GM19025 (cell line): ENCODE results near the gene CENPA.

ENCODE experiments used
- ATAC-seq: cut with Tn5 transposase; IDR thresholded peaks from one replicate; pipeline ENCODE4 v1.9.1; 2021; ENCODE audit warnings: mild to moderate bottlenecking, low read depth, moderate library complexity; ENCODE audit not compliant: unreplicated experiment

The CENPA gene

DNA sequence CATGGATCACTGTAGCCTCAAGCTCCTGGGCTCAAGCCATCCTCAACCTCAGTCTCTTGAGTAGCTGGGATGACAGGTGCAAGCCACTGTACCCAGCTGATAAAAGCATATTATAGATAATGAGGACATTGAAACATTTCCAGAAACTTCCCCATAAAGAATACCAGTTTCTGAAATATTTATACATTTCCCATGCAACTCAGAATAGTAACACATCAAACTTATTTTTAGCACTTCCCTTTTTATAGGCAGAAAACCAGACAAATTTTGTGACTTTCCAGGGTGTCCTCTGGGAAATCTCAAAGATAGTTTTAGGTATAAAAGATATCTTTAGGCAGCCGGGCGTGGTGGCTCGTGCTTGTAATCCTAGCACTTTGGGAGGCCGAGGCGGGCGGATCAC is 37.0 kb downstream of the CENPA start:
- ATAC-seq = no peak

DNA sequence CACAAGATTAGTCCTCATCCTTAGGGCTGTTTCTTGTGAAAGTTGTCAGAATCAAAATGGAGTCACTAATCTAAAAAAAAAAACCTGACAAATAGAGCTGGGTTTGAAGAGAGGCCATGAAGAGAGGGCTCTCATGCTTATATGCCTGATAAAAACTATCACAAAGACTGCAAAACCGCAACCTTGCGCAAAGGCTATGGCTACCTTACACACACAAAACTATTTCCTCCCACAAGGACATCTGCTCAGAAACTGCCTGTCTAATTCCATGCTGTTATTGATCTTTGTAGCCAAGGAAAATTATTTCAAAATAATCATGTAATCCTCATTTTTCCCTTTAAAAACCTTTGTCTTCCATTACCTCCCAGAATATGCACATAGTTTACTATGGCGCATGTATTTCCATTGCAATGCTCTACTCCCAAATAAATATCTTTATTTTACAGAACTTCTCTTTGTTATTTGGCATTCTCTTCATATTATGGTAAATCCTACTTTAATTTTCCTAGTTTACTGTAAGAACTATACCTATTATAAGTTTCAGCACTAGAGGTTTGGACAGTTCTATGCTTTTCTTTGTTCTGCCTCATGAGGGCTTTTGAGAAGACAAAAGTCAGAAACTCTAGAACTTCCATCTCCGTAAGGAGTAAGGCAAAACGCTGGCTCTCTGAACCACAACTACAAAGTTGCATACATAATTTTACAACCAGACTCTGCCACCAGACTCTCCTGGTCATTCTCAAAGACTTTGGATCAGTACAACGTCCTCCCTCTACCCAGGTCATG is 52.5 kb downstream of the CENPA start:
- ATAC-seq = no peak

DNA sequence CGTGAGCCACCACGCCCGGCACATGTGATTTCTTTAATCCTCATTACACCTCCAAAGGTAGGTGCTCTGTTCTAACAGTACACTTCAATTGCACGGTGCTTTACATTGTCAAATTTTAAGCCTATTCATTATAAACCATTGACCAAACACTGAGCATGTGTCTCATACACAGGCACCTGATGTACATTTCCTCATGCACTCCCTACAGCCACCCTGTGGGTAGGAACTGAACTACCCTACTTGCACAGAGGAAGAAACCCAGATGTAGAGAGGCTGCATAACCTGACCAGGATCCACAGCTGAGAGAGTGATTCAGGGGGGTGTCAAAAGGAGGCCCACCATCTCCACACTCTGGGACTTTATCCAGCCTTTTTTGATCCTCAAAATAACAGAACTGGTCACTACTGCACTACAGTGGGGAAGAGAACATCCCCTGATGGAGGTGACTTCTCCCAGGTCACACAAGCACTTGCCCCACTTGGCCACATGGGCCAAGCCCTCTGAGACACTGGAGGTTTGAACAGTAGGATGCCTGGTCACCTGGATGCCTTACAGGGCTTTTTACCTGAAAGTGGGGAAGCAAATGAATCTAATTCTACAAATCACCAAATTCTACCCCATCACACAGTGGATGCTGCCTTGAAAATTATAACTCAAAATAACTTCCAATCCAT is 55.2 kb downstream of the CENPA start:
- no peak for ATAC-seq

DNA sequence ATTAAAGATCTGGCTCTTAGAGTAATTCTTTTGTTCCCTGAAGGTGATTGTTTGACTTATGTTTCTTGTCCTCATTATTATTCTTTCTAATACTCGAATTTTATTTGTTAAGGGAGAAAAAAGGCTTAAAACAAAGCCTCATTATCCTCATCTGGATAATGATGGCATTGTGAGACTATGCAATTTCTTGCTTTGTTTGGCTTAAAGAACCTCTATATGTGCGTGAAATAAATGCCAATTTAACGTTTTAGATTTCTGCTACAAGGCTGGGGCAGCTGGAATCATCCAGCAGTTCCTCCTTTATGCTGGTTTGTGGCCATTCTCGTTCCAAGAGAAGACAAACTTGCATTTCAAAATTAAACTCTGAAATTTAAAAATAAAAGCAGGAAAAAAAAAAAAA is 57.2 kb downstream of the CENPA start:
- no peak for ATAC-seq
